HUES6 (cell line): ENCODE data around the gene RABIF.
"Not testable (repeated sequence)": the region's sequence is repeated elsewhere in the genome, so short reads cannot be mapped to it uniquely, and the experiment has no call there.

Experiments used
- H3K27ac ChIP-seq: 2 replicates; pipeline ENCODE4 v1.7.0; 2013; ENCODE audit warnings: low read depth, mild to moderate bottlenecking, low read length, inconsistent platforms
- H3K27me3 ChIP-seq: 2 replicates; pipeline ENCODE4 v1.6.1; 2013; ENCODE audit warnings: low read length; ENCODE audit not compliant: control insufficient read depth, insufficient read depth
- H3K36me3 ChIP-seq: 2 replicates; pipeline ENCODE4 v1.6.1; 2013; ENCODE audit warnings: low read length; ENCODE audit not compliant: control insufficient read depth, insufficient read depth
- H3K4me1 ChIP-seq: 2 replicates; pipeline ENCODE4 v1.6.1; 2013; ENCODE audit warnings: low read length; ENCODE audit not compliant: control insufficient read depth, insufficient read depth
- H3K4me3 ChIP-seq: 2 replicates; pipeline ENCODE4 v1.5.1; 2013; ENCODE audit warnings: low read depth, low read length
- H3K9ac ChIP-seq: one replicate; pipeline ENCODE4 v1.6.1; 2013; ENCODE audit warnings: mild to moderate bottlenecking, low read length
- H3K9me3 ChIP-seq: 2 replicates; pipeline ENCODE4 v1.6.1; 2013; ENCODE audit warnings: low read depth, low read length; ENCODE audit not compliant: control insufficient read depth, insufficient read depth

Gene RABIF

GRCh38 chr1:202831906-202832305 lies 57.0 kb downstream of the RABIF start:
- Histone ChIP-seq H3K4me1 (peaks cover 19% of the 10 kb centered on the region), H3K27me3 (no peaks in the 10 kb centered on the region), H3K9me3 (no peaks in the 10 kb centered on the region), H3K4me3 (no peak overlapping the region), H3K27ac (no peak overlapping the region), H3K9ac (no peak overlapping the region), H3K36me3 (no peaks in the 10 kb centered on the region)

GRCh38 chr1:202829223-202829622 lies 59.7 kb downstream of the RABIF start:
- H3K9me3 ChIP-seq, H3K9ac ChIP-seq, H3K4me3 ChIP-seq, H3K4me1 ChIP-seq, H3K36me3 ChIP-seq, H3K27ac ChIP-seq, H3K27me3 ChIP-seq: not testable (repeated sequence)
